HG03097 (cell line): ENCODE data around the gene SLC1A2.

Source experiments
- ATAC-seq: cut with Tn5 transposase; IDR thresholded peaks from one replicate; pipeline ENCODE4 v1.9.1; 2021; ENCODE audit not compliant: unreplicated experiment, low FRiP score

Gene SLC1A2

GRCh38 chr11:35204614-35205013 lies 214.7 kb downstream of the SLC1A2 start:
- no peak for ATAC-seq
